ENCODE measurements around the gene F8A1.
"Not testable (repeated sequence)": the region's sequence is repeated elsewhere in the genome, so short reads cannot be mapped to it uniquely, and the experiment has no call there.

The F8A1 gene

GRCh38 chrX:154886069-154886788 lies at the start of gene F8A1:
Gene F8A1, plus strand, starts transcription at chrX:154886355. Its CDS starts 20 bp downstream, at chrX:154886375.
- DNase-seq, result peak; percentile 36

DNA sequence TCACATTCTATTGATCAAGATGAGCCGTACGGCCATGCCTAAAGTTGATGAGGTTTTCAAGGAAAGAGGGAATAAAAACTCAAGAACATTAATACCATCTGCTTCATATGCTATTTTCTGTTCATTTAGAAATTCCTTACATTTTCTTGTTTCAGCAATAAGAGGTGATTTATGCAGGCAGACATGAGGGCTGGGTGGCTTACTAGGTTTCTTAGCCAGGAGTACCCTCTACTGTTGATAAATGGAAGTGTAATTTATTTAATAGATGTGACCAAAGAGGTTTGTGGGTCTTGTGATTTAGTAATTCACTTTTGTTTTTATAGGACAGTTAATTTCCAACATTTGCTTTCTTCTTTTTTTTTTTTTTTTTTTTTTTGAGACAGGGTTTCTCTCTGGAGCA lies 45.3 kb upstream of the F8A1 start:
- peak; percentile 35 for DNase-seq

DNA sequence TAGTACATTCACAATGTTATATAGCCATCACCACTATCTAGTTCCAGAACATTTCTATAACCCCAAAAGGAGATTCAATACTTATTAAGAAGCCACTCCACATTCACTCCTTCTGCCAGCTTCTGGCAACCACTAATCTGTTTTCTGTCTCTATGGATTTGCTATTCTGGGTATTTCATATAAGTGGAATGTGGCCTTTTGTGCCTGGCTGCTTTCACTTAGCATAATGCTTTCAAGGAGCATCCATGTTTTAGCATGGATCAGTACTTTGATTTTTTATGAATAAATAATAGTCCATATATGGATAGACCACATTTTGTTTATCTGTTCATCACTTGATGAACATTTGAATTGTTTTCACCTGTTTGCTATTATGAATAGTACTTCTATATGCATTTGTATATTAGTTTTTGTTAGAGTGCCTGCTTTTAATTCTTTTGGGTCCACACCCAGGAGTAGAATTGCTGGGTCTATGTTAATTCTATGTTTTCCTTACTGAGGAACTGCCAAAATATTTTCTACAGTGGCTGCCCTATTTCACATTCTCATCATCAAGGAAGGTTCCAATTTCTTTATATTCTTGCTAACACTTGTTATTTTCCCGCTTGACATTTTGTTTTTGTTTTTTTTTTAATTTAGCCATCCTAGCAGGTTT lies 35.1 kb upstream of the F8A1 start:
- no peak for DNase-seq

DNA sequence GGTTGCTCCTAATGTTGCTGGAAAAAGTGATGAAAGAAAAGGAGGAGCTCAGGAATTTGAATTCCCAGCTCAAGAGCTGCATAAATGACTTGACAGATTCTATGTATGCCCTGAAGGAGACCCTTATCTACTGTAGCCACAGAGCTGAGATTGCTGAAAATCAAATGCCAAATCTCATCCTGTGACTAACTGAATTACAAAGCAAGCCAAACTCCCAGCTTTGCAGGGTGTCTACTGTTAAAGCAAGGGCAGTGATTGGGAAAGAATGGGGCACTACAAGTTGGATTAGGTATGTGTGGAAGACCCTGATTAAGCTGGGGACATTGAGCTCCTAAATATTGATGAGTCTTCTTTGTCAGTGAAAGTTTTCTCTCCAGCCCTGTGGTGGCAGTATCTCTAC lies 30.9 kb upstream of the F8A1 start:
- DNase-seq, result no peak

DNA sequence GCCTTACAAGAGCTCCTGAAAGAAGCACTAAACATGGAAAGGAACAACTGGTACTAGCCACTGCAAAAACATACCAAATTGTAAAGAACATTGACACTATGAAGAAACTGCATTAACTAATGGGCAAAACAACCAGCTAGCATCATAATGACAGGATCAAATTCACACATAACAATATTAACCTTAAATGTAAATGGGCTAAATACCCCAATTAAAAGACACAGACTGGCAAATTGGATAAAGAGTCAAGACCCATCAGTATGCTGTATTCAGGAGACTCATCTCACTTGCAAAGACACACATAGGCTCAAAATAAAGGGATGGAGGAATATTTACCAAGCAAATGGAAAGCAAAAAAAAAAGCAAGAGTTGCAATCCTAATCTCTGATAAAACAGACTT lies 17.6 kb upstream of the F8A1 start:
- DNase-seq, result not testable (repeated sequence)

- DNase-seq, result no peak
Measured at GRCh38 chrX:154873329-154873728, 12.8 kb upstream of the F8A1 start.

DNA sequence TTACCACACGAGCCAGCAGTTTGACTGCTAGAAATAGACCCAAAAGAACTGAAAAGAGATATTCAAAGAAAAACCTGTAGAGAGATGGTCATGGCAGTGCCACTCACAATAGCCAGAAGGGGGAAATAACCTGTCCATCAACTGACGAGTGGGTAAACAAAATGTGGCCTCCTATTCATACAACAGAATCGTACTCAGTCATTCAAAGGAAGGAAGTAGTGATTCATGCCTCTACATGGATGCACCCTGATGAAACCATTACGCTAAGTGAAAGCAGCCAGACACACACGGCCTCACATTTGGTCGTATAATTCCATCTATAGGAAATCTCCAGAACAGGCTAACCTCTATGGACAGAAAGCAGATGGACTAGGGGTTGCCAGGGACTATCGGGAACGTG lies 2.1 kb upstream of the F8A1 start:
- DNase-seq, result not testable (repeated sequence)

DNA sequence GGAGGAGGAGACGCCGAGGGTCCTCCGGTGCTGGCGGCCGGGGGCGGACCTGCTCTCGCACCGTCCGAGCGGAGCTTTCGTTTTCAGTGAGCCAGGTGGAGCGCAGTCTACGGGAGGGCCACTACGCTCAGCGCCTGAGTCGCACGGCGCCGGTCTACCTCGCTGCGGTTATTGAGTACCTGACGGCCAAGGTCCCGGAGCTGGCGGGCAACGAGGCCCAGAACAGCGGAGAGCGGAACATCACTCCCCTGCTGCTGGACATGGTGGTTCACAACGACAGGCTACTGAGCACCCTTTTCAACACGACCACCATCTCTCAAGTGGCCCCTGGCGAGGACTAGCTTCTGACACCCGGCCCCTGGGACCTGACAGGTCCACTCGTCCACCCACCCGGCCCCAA lies 1.1 kb upstream of the F8A1 start:
- DNase-seq, result not testable (repeated sequence)

- DNase-seq, result not testable (repeated sequence)
Measured at GRCh38 chrX:154885549-154885948, 606 bp upstream of the F8A1 start.

- DNase-seq, result not testable (repeated sequence)
Measured at GRCh38 chrX:154886789-154887221, 650 bp downstream of the F8A1 start.

GRCh38 chrX:154890990-154891639 lies 5.0 kb downstream of the F8A1 start:
- DNase-seq, result no peak

- DNase-seq, result no peak
Measured at GRCh38 chrX:154892296-154892695, 6.1 kb downstream of the F8A1 start.

DNA sequence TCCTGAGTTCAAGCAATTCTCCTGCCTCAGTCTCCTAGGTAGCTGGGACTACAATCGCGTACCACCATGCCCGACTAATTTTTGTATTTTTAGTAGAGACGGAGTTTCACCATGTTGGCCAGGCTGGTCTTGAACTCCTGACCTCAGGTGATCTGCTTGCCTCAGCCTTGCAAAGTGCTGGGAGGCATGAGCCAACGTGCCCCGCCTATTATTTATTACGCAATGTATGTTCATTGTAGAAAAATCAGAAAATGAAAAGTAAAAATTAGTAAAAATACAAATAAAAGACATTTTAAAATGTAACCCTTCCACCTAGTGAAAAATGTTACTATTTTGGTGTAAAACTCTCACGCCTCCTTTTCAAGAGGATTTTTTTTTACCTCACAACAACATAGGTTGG lies 14.2 kb downstream of the F8A1 start:
- DNase-seq, result no peak

DNA sequence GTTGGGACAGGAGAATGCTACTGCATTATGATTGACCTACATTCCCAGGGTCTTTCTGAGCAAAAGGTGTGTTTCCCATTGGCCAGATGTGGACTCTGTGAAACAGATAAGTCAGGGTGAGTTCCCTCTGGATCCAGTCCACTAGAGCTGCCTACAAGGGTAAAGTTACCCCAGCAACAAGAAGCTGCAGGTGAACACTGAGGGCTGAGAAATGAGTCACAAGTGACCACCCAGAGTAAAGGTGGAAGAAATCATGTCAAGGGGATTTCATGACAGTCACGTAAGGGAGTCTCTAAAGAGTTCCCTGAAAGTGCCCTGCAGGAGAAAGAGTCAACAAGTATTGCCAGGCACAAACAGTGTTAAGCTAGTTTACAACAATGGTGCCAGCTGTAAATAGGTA lies 16.3 kb downstream of the F8A1 start:
- DNase-seq, result no peak

DNA sequence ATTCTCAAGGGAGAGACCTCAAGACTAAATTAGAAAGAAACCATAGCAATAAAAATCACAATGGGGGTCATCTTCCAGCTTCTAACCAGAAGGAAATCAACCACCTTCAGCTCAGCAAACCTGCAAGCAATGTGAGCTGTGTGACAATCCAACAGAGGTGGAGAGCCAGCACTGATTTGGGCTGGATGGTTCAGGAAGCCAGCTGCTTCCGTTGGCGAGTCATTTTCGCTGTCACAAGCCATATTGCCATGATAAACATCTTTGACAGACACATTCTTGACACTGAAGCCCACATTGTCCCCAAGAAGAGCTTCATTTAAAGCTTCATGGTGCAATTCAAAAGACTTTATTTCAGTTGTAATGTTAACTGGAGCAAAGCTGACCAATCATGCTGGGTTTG lies 22.7 kb downstream of the F8A1 start:
- DNase-seq, result no peak

DNA sequence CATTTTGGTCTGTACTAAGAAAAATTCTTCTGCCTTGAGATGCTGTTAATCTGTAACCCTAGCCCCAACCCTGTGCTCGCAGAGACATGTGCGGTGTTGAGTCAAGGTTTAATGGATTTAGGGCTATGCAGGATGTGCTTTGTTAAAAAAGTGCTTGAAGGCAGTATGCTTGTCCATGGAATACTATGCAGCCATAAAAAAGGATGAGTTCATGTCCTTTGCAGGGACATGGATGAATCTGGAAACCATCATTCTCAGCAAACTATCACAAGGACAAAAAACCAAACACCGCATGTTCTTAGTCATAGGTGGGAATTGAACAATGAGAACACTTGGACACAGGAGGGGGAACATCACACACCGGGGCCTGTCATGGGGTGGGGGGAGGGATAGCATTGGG lies 23.9 kb downstream of the F8A1 start:
- not testable (repeated sequence) for DNase-seq

DNA sequence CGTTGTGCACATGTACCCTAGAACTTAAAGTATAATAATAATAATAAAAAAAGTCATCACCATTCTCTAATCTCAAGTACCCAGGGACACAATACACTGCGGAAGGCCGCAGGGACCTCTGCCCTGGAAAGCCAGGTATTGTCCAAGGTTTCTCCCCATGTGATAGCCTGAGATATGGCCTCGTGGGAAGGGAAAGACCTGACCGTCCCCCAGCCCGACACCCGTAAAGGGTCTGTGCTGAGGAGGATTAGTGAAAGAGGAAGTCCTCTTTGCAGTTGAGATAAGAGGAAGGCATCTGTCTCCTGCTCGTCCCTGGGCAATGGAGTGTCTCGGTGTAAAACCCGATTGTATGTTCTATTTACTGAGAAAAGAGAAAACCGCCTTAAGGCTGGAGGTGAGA lies 24.4 kb downstream of the F8A1 start:
- DNase-seq, result not testable (repeated sequence)

- DNase-seq, result no peak
Measured at GRCh38 chrX:154914052-154914451, 27.9 kb downstream of the F8A1 start.

DNA sequence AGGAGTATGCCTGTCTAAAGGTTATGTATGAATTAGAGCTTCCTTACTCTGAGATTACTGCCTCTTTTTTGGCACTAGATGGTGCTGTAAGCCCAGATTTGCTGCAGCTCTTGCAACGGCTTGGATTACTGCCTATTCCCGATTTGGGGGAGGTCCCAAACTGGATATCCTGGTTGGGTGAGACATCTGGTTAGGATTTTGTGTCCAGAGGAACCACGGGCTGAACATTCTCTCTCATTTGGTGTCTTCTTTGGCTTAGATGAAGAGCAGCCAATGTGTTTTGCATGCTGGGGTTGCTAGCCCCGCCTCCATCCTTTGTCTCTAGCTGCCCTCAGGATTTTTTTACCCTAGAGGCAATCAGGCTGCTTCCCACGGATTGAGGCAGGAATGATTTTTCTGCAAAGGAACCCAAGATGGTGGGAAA lies 31.9 kb downstream of the F8A1 start:
- peak; percentile 35 for DNase-seq

DNA sequence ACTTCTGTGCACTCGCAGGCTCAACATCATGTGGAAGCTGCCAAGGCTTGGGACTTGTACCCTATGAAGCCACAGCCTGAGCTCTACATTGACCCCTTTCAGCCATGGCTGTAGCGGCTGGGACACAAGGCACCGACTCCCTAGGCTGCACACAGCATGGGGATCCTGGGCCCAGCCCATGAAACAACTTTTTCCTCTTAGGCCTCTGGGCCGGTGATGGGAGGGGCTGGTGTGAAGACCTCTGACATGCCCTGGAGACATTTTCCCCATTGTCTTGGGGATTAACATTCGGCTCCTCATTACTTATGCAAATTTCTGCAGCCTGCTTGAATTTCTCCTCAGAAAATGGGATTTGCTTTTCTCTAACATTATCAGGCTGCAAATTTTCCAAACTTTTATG lies 38.6 kb downstream of the F8A1 start:
- not testable (repeated sequence) for DNase-seq
